T-helper 1 cell treated with Interleukin-12 subunit alpha and Interleukin-12 subunit beta and Interleukin-4 antibody, amounts not matched to agents 30 ng/mL and 1 ng/mL, for 36 hours (primary cell): ENCODE measurements around the gene MGMT. TPM values are rescaled to one million over a fixed set of nuclear protein-coding genes. Genes with fewer than 3 reads are reported as not detected.

Experiments
- intact Hi-C: fragments of 100-400 bp; cut with micrococcal nuclease; formaldehyde crosslinking; loops from one replicate; pipeline ENCODE4 v1.15.1; 2024
- total RNA-seq: library from RNA; stranded (reverse); gene quantifications from 2 replicates; pipeline ENCODE4 v1.2.3, GENCODE V29; 2022

Gene MGMT
- total RNA-seq, 1 donor from 2014 or later, result 14.9 TPM

DNA sequence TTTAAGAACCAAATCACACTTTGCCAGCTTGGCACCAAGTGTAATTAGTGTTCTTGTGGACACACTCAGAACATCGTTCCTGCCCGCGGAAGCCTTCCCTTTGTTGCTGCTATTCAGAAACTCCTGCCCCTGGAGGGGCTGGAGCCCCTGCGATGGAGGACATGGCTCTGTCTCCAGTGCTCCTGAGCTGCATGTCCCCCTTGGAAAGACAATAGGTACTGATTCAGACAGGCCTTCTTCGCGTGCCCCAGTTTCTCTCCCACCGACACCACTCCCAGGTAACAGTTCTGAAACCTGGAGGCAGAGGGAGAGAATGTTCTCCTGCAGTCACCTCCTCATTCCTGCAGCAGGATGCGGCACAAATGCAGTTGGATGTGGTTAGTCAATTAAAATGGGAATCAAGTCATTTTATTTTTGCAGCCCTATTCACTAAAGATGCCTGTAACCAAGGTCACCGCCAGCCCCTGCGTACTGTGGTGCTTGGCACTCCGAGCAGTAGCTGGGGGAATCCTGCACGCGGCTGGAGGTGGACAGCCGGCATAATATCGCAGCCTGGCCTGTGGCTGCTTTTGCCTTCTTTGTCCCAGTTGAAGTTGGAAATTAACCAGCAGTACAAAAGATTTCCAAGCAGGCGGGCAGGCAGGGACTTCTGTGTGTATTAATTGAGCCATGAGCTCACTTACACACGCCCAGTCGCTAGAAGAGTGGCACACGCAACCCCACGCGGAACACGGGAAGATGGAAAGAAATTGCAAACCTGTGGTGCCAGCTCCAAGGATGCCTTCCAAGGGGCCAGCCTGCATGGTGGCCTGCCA is 291.4 kb downstream of the MGMT start:
- intact Hi-C loops, result no loop called here

- intact Hi-C loops, result no loop called here
Measured at GRCh38 chr10:129759214-129760002, 292.4 kb downstream of the MGMT start.

DNA sequence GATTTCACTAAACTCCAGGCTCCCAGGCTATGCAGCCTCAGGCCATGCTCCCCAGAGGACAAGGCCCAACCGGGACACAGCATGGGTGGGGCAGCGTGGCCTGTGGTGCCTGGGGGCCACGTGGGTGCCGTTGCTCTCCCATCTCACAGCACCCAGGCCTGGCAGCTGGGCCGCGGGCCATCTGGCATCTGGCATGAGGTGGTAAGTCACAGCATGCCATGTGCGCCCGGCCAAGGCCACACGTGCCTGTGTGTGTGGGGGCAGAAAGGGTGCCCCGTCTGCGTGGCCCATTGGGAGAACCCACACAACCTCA is 292.9 kb downstream of the MGMT start:
- intact Hi-C loops, result no loop called here

DNA sequence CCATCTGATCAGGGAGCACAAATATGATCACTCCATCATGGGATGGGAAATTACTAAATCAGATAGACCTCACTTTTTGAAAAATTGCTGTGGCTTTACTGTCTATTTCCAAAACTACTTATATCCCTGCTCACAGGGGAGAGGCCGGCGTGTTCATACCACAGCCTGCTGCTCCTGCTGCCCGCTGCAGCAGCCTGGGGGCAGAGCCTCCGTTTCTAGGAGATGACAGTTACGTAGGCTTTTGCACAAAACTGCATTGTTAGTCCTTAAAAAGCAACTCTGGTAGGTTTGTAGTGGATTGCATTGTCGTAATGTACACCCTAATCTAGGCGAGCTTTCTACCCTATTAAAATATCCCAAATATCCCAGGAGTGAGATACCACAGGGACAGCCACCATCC is 293.4 kb downstream of the MGMT start:
- intact Hi-C loops, result no loop called here

- intact Hi-C loops, result no loop called here
Measured at GRCh38 chr10:129761197-129761972, 294.3 kb downstream of the MGMT start.

DNA sequence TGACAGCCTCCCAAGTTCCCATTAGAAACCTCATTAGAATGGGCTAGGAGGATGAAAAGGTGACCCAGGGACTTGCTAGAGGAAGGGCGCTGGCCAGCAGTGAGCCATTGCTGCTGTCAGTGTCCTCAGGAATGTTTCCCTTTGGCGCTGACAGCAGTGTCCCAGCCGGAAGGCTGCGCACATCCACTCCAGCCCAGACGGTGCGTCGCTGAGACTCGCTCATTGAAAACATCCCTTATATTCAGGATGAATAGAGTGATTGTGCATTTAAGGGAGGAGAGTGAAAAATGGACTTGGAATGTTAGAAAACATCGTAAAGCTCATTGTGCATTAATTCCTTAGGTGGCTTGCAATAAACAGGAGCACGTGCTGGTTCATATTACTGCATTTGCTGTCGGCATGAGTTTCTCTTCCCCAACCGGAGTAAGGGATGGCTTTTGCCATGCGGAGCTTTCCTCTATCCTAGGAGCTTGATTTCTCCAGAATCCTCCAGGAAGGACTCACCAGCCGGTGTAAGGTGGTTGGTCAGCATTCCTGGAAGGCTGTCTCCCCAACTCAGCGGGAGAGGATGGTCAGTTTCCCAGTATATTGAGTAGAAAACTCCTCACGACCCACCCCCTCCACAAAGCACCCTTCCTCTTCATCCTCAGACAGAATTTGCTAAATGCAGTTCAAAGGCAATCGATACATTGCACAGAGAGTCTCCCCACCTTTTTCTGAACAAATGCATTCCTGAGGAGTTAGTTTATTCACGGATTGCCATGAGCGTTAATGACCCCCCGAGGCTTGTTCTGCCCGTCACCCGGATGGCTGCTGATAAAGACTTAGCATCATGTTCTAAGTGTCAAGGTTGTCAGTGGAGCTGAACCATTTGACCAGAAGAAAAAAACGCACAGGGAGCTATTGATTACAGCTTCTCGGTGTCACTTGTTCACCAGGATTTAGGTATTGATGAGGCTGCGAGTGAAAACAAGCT is 295.2 kb downstream of the MGMT start:
- intact Hi-C loops, result no loop called here

GRCh38 chr10:129764011-129764900 is 297.2 kb downstream of the MGMT start:
- intact Hi-C loops, result no loop called here

- intact Hi-C loops, result no loop called here
Measured at GRCh38 chr10:129764901-129765663, 298.0 kb downstream of the MGMT start.

GRCh38 chr10:129765664-129766550 is 298.9 kb downstream of the MGMT start:
- intact Hi-C loops, result no loop called here

DNA sequence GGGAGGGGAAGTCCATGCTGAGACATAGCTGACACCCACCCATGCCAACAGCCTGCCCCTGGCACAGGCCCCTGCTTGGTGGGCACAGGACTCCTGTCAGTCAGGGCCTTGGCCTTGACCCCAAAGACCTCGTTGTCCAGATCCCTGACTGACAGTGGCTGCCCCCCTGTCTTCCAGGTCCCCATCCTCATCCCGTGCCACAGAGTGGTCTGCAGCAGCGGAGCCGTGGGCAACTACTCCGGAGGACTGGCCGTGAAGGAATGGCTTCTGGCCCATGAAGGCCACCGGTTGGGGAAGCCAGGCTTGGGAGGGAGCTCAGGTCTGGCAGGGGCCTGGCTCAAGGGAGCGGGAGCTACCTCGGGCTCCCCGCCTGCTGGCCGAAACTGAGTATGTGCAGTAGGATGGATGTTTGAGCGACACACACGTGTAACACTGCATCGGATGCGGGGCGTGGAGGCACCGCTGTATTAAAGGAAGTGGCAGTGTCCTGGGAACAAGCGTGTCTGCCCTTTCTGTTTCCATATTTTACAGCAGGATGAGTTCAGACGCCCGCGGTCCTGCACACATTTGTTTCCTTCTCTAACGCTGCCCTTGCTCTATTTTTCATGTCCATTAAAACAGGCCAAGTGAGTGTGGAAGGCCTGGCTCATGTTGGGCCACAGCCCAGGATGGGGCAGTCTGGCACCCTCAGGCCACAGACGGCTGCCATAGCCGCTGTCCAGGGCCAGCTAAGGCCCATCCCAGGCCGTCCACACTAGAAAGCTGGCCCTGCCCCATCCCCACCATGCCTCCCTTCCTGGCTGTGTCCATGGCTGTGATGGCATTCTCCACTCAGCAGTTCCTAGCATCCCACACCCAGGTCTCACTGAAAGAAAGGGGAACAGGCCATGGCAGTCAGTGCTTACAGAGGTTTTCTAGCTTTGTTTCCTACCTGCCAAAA is 299.8 kb downstream of the MGMT start:
- intact Hi-C loops, result no loop called here

GRCh38 chr10:129767751-129768150 is 300.7 kb downstream of the MGMT start:
- intact Hi-C loops, result no loop called here

GRCh38 chr10:129768437-129769355 is 301.7 kb downstream of the MGMT start:
- intact Hi-C loops, result no loop called here

GRCh38 chr10:129769381-129770116 is 302.5 kb downstream of the MGMT start:
- intact Hi-C loops, result no loop called here

GRCh38 chr10:129770286-129770685 is 303.2 kb downstream of the MGMT start:
- intact Hi-C loops, result no loop called here

GRCh38 chr10:129771024-129771423 is 304.0 kb downstream of the MGMT start:
- intact Hi-C loops, result no loop called here
